Peyer's patch (tissue), 4 donors: ENCODE results near the gene TMCO4.

Source experiments
- CTCF ChIP-seq, 6 experiments: fragments of 450-650 bp in 4 of 6; fragments of 200-600 bp in 2 of 6; sonication (generic) in 1 of 6; IDR thresholded peaks; one replicate each; pipeline ENCODE4 v1.5.1; 2017 to 2019; ENCODE audit warnings: antibody characterized with exemption in 6 of 6, mild to moderate bottlenecking in 3 of 6, moderate library complexity in 1 of 6
- POLR2A ChIP-seq, 2 donors: fragments of 450-650 bp; IDR thresholded peaks; one replicate each; pipeline ENCODE4 v1.5.1; 2017; ENCODE audit warnings: antibody characterized with exemption in 2 of 2, mild to moderate bottlenecking in 2 of 2, moderate library complexity in 2 of 2

- TF ChIP-seq CTCF (IDR thresholded peaks at IDR 0.05) (no peak), POLR2A (IDR thresholded peaks at IDR 0.05) (no peak)
These were observed 29.1 kb downstream of the TMCO4 start for GRCh38 chr1:19770436-19771190.
